Thyroid gland (tissue), 4 donors: Measurements from ENCODE around the gene TGM2.

Source experiments
- CTCF ChIP-seq, 6 experiments: fragments of 200-600 bp in 3 of 6; fragments of 450-650 bp in 3 of 6; sonication (generic) in 3 of 6; IDR thresholded peaks; one replicate each; pipeline ENCODE4 v1.5.1; 2016 to 2019; ENCODE audit warnings: antibody characterized with exemption in 6 of 6, mild to moderate bottlenecking in 2 of 6, inconsistent platforms in 1 of 6, moderate library complexity in 1 of 6
- POLR2A ChIP-seq, 2 donors: fragments of 450-650 bp; IDR thresholded peaks; one replicate each; pipeline ENCODE4 v1.6.1; 2017; ENCODE audit warnings: antibody characterized with exemption in 2 of 2, mild to moderate bottlenecking in 2 of 2, moderate library complexity in 1 of 2

- TF ChIP-seq CTCF (IDR thresholded peaks at IDR 0.05) (peak in 4 of 6 experiments; percentile 5 to 27 (median 14)), POLR2A (IDR thresholded peaks at IDR 0.05) (no peak)
Measured at GRCh38 chr20:38115205-38115604, 49.9 kb downstream of the TGM2 start.
